DND-41 (cell line): ENCODE measurements around the gene VAC14.
A peak's percentile ranks its signal among the peaks of the same experiment; 100 is the strongest.
"Not testable (repeated sequence)": the region's sequence is repeated elsewhere in the genome, so short reads cannot be mapped to it uniquely, and the experiment has no call there.

Experiments used
- ATAC-seq: fragments of 200-7000 bp; cut with Tn5 transposase; 3 replicates; pipeline ENCODE4 v1.9.1; 2021; ENCODE audit warnings: low read depth; ENCODE audit not compliant: insufficient read depth
- DNase-seq: peaks from one replicate; pipeline ENCODE4 v3.0.0-alpha.2; 2020
- H2AFZ ChIP-seq: 2 replicates; pipeline ENCODE4 v1.6.0; 2012; ENCODE audit warnings: low read depth, low read length
- H3K27ac ChIP-seq: 2 replicates; pipeline ENCODE4 v1.5.1; 2012; ENCODE audit warnings: low read length, inconsistent platforms
- H3K27me3 ChIP-seq: fragments of 200-600 bp; sonication (generic); 2 replicates; pipeline ENCODE4 v1.6.0; 2012; ENCODE audit warnings: low read length, mild to moderate bottlenecking, inconsistent platforms; ENCODE audit not compliant: insufficient read depth, poor library complexity
- H3K36me3 ChIP-seq: 2 replicates; pipeline ENCODE4 v1.5.1; 2012; ENCODE audit warnings: low read length, inconsistent platforms; ENCODE audit not compliant: insufficient read depth
- H3K4me1 ChIP-seq: 2 replicates; pipeline ENCODE4 v1.5.1; 2012; ENCODE audit warnings: mild to moderate bottlenecking, low read length; ENCODE audit not compliant: insufficient read depth
- H3K4me2 ChIP-seq: 2 replicates; pipeline ENCODE4 v1.6.0; 2012; ENCODE audit warnings: mild to moderate bottlenecking, moderate library complexity, low read length, inconsistent platforms; ENCODE audit not compliant: insufficient read depth
- H3K4me3 ChIP-seq, 2 experiments: fragments of 200-600 bp in 1 of 2; shearing (Covaris generic) in 1 of 2; 2 replicates each; pipeline ENCODE4 v1.5.1; 2012 to 2016; ENCODE audit warnings: inconsistent platforms in 2 of 2, low read length in 2 of 2, mild to moderate bottlenecking in 2 of 2, low read depth in 1 of 2, moderate library complexity in 1 of 2
- H3K79me2 ChIP-seq: 2 replicates; pipeline ENCODE4 v1.6.0; 2012; ENCODE audit warnings: low read length, inconsistent platforms; ENCODE audit not compliant: insufficient read depth
- H3K9ac ChIP-seq: 2 replicates; pipeline ENCODE4 v1.6.0; 2012; ENCODE audit warnings: low read depth, mild to moderate bottlenecking, inconsistent platforms, low read length, moderate library complexity
- H3K9me3 ChIP-seq: 2 replicates; pipeline ENCODE4 v1.5.1; 2012; ENCODE audit warnings: low read length, moderate library complexity, mild to moderate bottlenecking, inconsistent platforms; ENCODE audit not compliant: insufficient read depth, severe bottlenecking
- H4K20me1 ChIP-seq: 2 replicates; pipeline ENCODE4 v1.6.0; 2012; ENCODE audit warnings: low read length; ENCODE audit not compliant: insufficient read depth
- EZH2 ChIP-seq: IDR thresholded peaks from 3 replicates; pipeline ENCODE4 v1.6.1; 2012; ENCODE audit warnings: borderline replicate concordance, low read depth, mild to moderate bottlenecking, moderate library complexity, low read length, inconsistent platforms; ENCODE audit not compliant: severe bottlenecking
- TF ChIP-seq, protein P1 (sequence below): IDR thresholded peaks from 2 replicates; pipeline ENCODE4 v1.5.1; 2012; ENCODE audit warnings: borderline replicate concordance, low read length, moderate library complexity, mild to moderate bottlenecking; ENCODE audit not compliant: poor library complexity, severe bottlenecking; ENCODE audit errors: extremely low read depth

The VAC14 gene

GRCh38 chr16:70647441-70648359, 153.3 kb downstream of the VAC14 start:
- no peak for TF ChIP-seq EZH2
- TF ChIP-seq, protein P1, sequence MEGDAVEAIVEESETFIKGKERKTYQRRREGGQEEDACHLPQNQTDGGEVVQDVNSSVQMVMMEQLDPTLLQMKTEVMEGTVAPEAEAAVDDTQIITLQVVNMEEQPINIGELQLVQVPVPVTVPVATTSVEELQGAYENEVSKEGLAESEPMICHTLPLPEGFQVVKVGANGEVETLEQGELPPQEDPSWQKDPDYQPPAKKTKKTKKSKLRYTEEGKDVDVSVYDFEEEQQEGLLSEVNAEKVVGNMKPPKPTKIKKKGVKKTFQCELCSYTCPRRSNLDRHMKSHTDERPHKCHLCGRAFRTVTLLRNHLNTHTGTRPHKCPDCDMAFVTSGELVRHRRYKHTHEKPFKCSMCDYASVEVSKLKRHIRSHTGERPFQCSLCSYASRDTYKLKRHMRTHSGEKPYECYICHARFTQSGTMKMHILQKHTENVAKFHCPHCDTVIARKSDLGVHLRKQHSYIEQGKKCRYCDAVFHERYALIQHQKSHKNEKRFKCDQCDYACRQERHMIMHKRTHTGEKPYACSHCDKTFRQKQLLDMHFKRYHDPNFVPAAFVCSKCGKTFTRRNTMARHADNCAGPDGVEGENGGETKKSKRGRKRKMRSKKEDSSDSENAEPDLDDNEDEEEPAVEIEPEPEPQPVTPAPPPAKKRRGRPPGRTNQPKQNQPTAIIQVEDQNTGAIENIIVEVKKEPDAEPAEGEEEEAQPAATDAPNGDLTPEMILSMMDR: no peak
- no peak overlapping the region for H3K9ac ChIP-seq
- no peaks in the 10 kb centered on the region for H4K20me1 ChIP-seq
- H2AFZ ChIP-seq: no peak overlapping the region
- no peaks in the 10 kb centered on the region for H3K4me1 ChIP-seq
- no peaks in the 10 kb centered on the region for H3K36me3 ChIP-seq
- peaks cover 4% of the 10 kb centered on the region for H3K27me3 ChIP-seq
- DNase-seq (no peak), ATAC-seq (no peak)
- no peak overlapping the region for H3K4me2 ChIP-seq
- no peak overlapping the region for H3K27ac ChIP-seq
- no peak overlapping the region for H3K4me3 ChIP-seq
- no peaks in the 10 kb centered on the region for H3K9me3 ChIP-seq
- H3K79me2 ChIP-seq: no peaks in the 10 kb centered on the region

GRCh38 chr16:70646260-70647241, 154.4 kb downstream of the VAC14 start, which contains the start of gene IL34:
TSS of gene IL34 (plus strand) at chr16:70646559. CDS start at chr16:70646948, 389 bp downstream.
- no peak within 1 kb of the TSS for H3K27ac ChIP-seq
- no peak for DNase-seq
- H3K4me1 ChIP-seq: no peaks in the 10 kb centered on the region
- no peak for TF ChIP-seq EZH2
- TF ChIP-seq, protein P1: no peak
- no peak within 1 kb of the TSS for H3K9ac ChIP-seq
- no peak within 1 kb of the TSS for H2AFZ ChIP-seq
- peaks cover 4% of the 10 kb centered on the region for H3K27me3 ChIP-seq
- no peaks in the 10 kb centered on the region for H3K9me3 ChIP-seq
- no peaks in the 10 kb centered on the region for H3K36me3 ChIP-seq
- H3K79me2 ChIP-seq: no peaks in the 10 kb centered on the region
- H4K20me1 ChIP-seq: no peaks in the 10 kb centered on the region
- H3K4me3 ChIP-seq: no peak within 1 kb of the TSS
- H3K4me2 ChIP-seq: no peak within 1 kb of the TSS
- ATAC-seq: no peak

- no peak for DNase-seq
- ATAC-seq: no peak
- no peaks in the 10 kb centered on the region for H3K9me3 ChIP-seq
- H3K27ac ChIP-seq: no peak overlapping the region
- H3K36me3 ChIP-seq: no peaks in the 10 kb centered on the region
- no peaks in the 10 kb centered on the region for H4K20me1 ChIP-seq
- TF ChIP-seq EZH2: no peak
- TF ChIP-seq, protein P1: peak; percentile 22
- H3K4me2 ChIP-seq: no peak overlapping the region
- no peak overlapping the region for H3K9ac ChIP-seq
- H3K79me2 ChIP-seq: no peaks in the 10 kb centered on the region
- H2AFZ ChIP-seq: no peak overlapping the region
- H3K4me1 ChIP-seq: no peaks in the 10 kb centered on the region
- no peak overlapping the region for H3K4me3 ChIP-seq
- H3K27me3 ChIP-seq: peaks cover 4% of the 10 kb centered on the region
Observed at GRCh38 chr16:70644763-70645597, 156.0 kb downstream of the VAC14 start.

GRCh38 chr16:70643264-70643663, 157.7 kb downstream of the VAC14 start:
- ATAC-seq, DNase-seq, H3K27ac ChIP-seq, H4K20me1 ChIP-seq, H3K4me1 ChIP-seq, H3K9me3 ChIP-seq, H3K4me2 ChIP-seq, H3K9ac ChIP-seq, H3K36me3 ChIP-seq, H3K27me3 ChIP-seq, H2AFZ ChIP-seq, H3K79me2 ChIP-seq, H3K4me3 ChIP-seq: not testable (repeated sequence)
